Measurements from ENCODE around the gene IGF1R.

The IGF1R gene

GRCh38 chr15:98717371-98717770 is 69.0 kb downstream of the IGF1R start:
- H3K4me3 ChIP-seq (ENCODE audit: insufficient read depth, low read length, poor library complexity, severe bottlenecking) = no peak overlapping the region
- H3K4me2 ChIP-seq (ENCODE audit: low read depth, low read length, poor library complexity, severe bottlenecking) = no peak overlapping the region
- H3K9me3 ChIP-seq (ENCODE audit: insufficient read depth, low read length) = no peaks in the 10 kb centered on the region
- no peak overlapping the region for H2AFZ ChIP-seq (ENCODE audit: low read depth, low read length, severe bottlenecking)
- no peaks in the 10 kb centered on the region for H3K9me2 ChIP-seq (replicated peaks; ENCODE audit: insufficient read depth, low read length)
- H3K36me3 ChIP-seq (ENCODE audit: low read length) = no peaks in the 10 kb centered on the region
- TF ChIP-seq CTCF (IDR thresholded peaks at IDR 0.05; ENCODE audit: insufficient read depth, low read length, poor library complexity, severe bottlenecking) (no peak), EZH2phosphoT487 (conservative IDR thresholded peaks at IDR 0.05; ENCODE audit: low read length) (no peak)
- H3K79me2 ChIP-seq (ENCODE audit: insufficient read depth, low read length) = no peaks in the 10 kb centered on the region
- no peaks in the 10 kb centered on the region; the same call in 1 of the 2 replicates for H4K20me1 ChIP-seq (ENCODE audit: low read depth, low read length)
- H3K27ac ChIP-seq (ENCODE audit: low read depth, low read length) = no peak overlapping the region
- no peaks in the 10 kb centered on the region for H3F3A ChIP-seq (ENCODE audit: insufficient read depth)
- no peak overlapping the region for H3K9ac ChIP-seq (ENCODE audit: low read length)
- no peaks in the 10 kb centered on the region for H3K27me3 ChIP-seq (ENCODE audit: low read length)

GRCh38 chr15:98717942-98718341 is 69.6 kb downstream of the IGF1R start:
- no peaks in the 10 kb centered on the region for H3K27me3 ChIP-seq (ENCODE audit: low read length)
- TF ChIP-seq EZH2phosphoT487 (conservative IDR thresholded peaks at IDR 0.05; ENCODE audit: low read length) (no peak), CTCF (IDR thresholded peaks at IDR 0.05; ENCODE audit: insufficient read depth, low read length, poor library complexity, severe bottlenecking) (no peak)
- H3K9ac ChIP-seq (ENCODE audit: low read length) = no peak overlapping the region
- no peak overlapping the region for H3K27ac ChIP-seq (ENCODE audit: low read depth, low read length)
- H3K9me2 ChIP-seq (replicated peaks; ENCODE audit: insufficient read depth, low read length) = no peaks in the 10 kb centered on the region
- no peaks in the 10 kb centered on the region for H3K79me2 ChIP-seq (ENCODE audit: insufficient read depth, low read length)
- H3K36me3 ChIP-seq (ENCODE audit: low read length) = no peaks in the 10 kb centered on the region
- peaks cover 2% of the 10 kb centered on the region; the same call in 1 of the 2 replicates for H4K20me1 ChIP-seq (ENCODE audit: low read depth, low read length)
- no peak overlapping the region for H2AFZ ChIP-seq (ENCODE audit: low read depth, low read length, severe bottlenecking)
- H3K9me3 ChIP-seq (ENCODE audit: insufficient read depth, low read length) = no peaks in the 10 kb centered on the region
- no peaks in the 10 kb centered on the region for H3F3A ChIP-seq (ENCODE audit: insufficient read depth)
- H3K4me2 ChIP-seq (ENCODE audit: low read depth, low read length, poor library complexity, severe bottlenecking) = no peak overlapping the region
- no peak overlapping the region for H3K4me3 ChIP-seq (ENCODE audit: insufficient read depth, low read length, poor library complexity, severe bottlenecking)

GRCh38 chr15:98718426-98719136 is 70.2 kb downstream of the IGF1R start:
- H3F3A ChIP-seq (ENCODE audit: insufficient read depth) = no peaks in the 10 kb centered on the region
- no peak overlapping the region for H3K4me3 ChIP-seq (ENCODE audit: insufficient read depth, low read length, poor library complexity, severe bottlenecking)
- H2AFZ ChIP-seq (ENCODE audit: low read depth, low read length, severe bottlenecking) = no peak overlapping the region
- no peaks in the 10 kb centered on the region for H3K27me3 ChIP-seq (ENCODE audit: low read length)
- peaks cover 8% of the 10 kb centered on the region; the same call in 1 of the 2 replicates for H4K20me1 ChIP-seq (ENCODE audit: low read depth, low read length)
- no peak overlapping the region for H3K4me2 ChIP-seq (ENCODE audit: low read depth, low read length, poor library complexity, severe bottlenecking)
- TF ChIP-seq EZH2phosphoT487 (conservative IDR thresholded peaks at IDR 0.05; ENCODE audit: low read length) (no peak), CTCF (IDR thresholded peaks at IDR 0.05; ENCODE audit: insufficient read depth, low read length, poor library complexity, severe bottlenecking) (no peak)
- H3K9me3 ChIP-seq (ENCODE audit: insufficient read depth, low read length) = no peaks in the 10 kb centered on the region
- H3K79me2 ChIP-seq (ENCODE audit: insufficient read depth, low read length) = no peaks in the 10 kb centered on the region
- no peak overlapping the region for H3K27ac ChIP-seq (ENCODE audit: low read depth, low read length)
- H3K9ac ChIP-seq (ENCODE audit: low read length) = no peak overlapping the region
- no peaks in the 10 kb centered on the region for H3K36me3 ChIP-seq (ENCODE audit: low read length)
- no peaks in the 10 kb centered on the region for H3K9me2 ChIP-seq (replicated peaks; ENCODE audit: insufficient read depth, low read length)
